SIG-M5 (cell line): ENCODE results near the gene TECTA.
"Not testable (repeated sequence)": the region's sequence is repeated elsewhere in the genome, so short reads cannot be mapped to it uniquely, and the experiment has no call there.

Experiments used
- DNase-seq: peaks from one replicate; lab custom pipeline; 2025; lab: John Stamatoyannopoulos, UW

TECTA gene

GRCh38 chr11:121129362-121130340, 28.6 kb downstream of the TECTA start:
- DNase-seq: no peak

GRCh38 chr11:121131656-121132055, 30.6 kb downstream of the TECTA start:
- no peak for DNase-seq

GRCh38 chr11:121132211-121132976, 31.4 kb downstream of the TECTA start:
- DNase-seq: no peak

GRCh38 chr11:121134741-121135312, 33.8 kb downstream of the TECTA start:
- no peak for DNase-seq

GRCh38 chr11:121137005-121137404, 36.0 kb downstream of the TECTA start:
- no peak for DNase-seq

GRCh38 chr11:121138259-121138658, 37.2 kb downstream of the TECTA start:
- no peak for DNase-seq

- no peak for DNase-seq
Observed at GRCh38 chr11:121140369-121140768, 39.3 kb downstream of the TECTA start.

- no peak for DNase-seq
Observed at GRCh38 chr11:121141066-121141465, 40.0 kb downstream of the TECTA start.

- no peak for DNase-seq
Observed at GRCh38 chr11:121143921-121144320, 42.9 kb downstream of the TECTA start.

GRCh38 chr11:121144723-121145122, 43.7 kb downstream of the TECTA start:
- DNase-seq: no peak

GRCh38 chr11:121145826-121146225, 44.8 kb downstream of the TECTA start:
- DNase-seq: no peak

GRCh38 chr11:121149116-121149515, 48.1 kb downstream of the TECTA start:
- DNase-seq: no peak

- no peak for DNase-seq
Observed at GRCh38 chr11:121151207-121151688, 50.2 kb downstream of the TECTA start.

- DNase-seq: no peak
Observed at GRCh38 chr11:121152764-121153163, 51.7 kb downstream of the TECTA start.

GRCh38 chr11:121153472-121153871, 52.4 kb downstream of the TECTA start:
- no peak for DNase-seq

- no peak for DNase-seq
Observed at GRCh38 chr11:121154486-121155314, 53.7 kb downstream of the TECTA start.

- DNase-seq: no peak
Observed at GRCh38 chr11:121157756-121158155, 56.7 kb downstream of the TECTA start.

GRCh38 chr11:121159741-121160140, 58.7 kb downstream of the TECTA start:
- DNase-seq: no peak

GRCh38 chr11:121161349-121161917, 60.4 kb downstream of the TECTA start:
- DNase-seq: no peak

GRCh38 chr11:121163658-121164308, 62.7 kb downstream of the TECTA start:
- no peak for DNase-seq

- not testable (repeated sequence) for DNase-seq
Observed at GRCh38 chr11:121177629-121178028, 76.6 kb downstream of the TECTA start.
